K562 (cell line): ENCODE results near the gene ZSCAN22. TPM values are rescaled to one million over a fixed set of nuclear protein-coding genes. Genes with fewer than 3 reads are reported as not detected.
A peak's percentile ranks its signal among the peaks of the same experiment; 100 is the strongest.

Experiments used
- CHD2 ChIP-seq: IDR thresholded peaks from 2 replicates; pipeline ENCODE4 v1.6.1; 2011; ENCODE audit warnings: low read depth, low read length
- GABPB2 ChIP-seq: fragments of 250-450 bp; sonication (Bioruptor Pico); conservative IDR thresholded peaks from 2 replicates; pipeline ENCODE4 v1.5.1; 2021; ENCODE audit warnings: mild to moderate bottlenecking
- HDAC1 ChIP-seq, 2 experiments: fragments of 450-650 bp; IDR thresholded peaks; 2 replicates each; pipeline ENCODE4 v1.6.1; 2016 to 2017; ENCODE audit warnings: inconsistent platforms in 1 of 2, mild to moderate bottlenecking in 1 of 2, moderate library complexity in 1 of 2
- HOMEZ ChIP-seq: fragments of 250-450 bp; sonication (Bioruptor Pico); IDR thresholded peaks from 2 replicates; pipeline ENCODE4 v1.4.0; 2020; ENCODE audit warnings: mild to moderate bottlenecking, moderate library complexity
- JUN ChIP-seq, 2 experiments: sonication (generic) in 1 of 2; formaldehyde crosslinking in 1 of 2; IDR thresholded peaks; 2 replicates each; pipeline versions ENCODE4 v1.6.1 to v1.8.0; 2012 to 2022; ENCODE audit warnings: borderline replicate concordance in 2 of 2, mild to moderate bottlenecking in 2 of 2, improper control_type of control experiment in 1 of 2, low read depth in 1 of 2, low read length in 1 of 2, missing genetic modification reagents in 1 of 2
- MAX ChIP-seq: sonication (generic); formaldehyde crosslinking; IDR thresholded peaks from 2 replicates; pipeline ENCODE4 v1.9.0; 2022; ENCODE audit warnings: mild to moderate bottlenecking, missing genetic modification reagents
- PYGO2 ChIP-seq: fragments of 450-650 bp; IDR thresholded peaks from 2 replicates; pipeline ENCODE4 v1.6.1; 2016; ENCODE audit warnings: mild to moderate bottlenecking, missing genetic modification characterization, moderate library complexity, missing compliant biosample characterization
- RBM34 ChIP-seq: fragments of 200-400 bp; formaldehyde crosslinking; IDR thresholded peaks from 2 replicates; pipeline ENCODE4 v1.6.1; 2018; ENCODE audit warnings: low read length, borderline replicate concordance; ENCODE audit not compliant: insufficient read depth
- RFX1 ChIP-seq: fragments of 450-650 bp; IDR thresholded peaks from 2 replicates; pipeline ENCODE4 v1.6.1; 2016; ENCODE audit warnings: mild to moderate bottlenecking, moderate library complexity
- SOX6 ChIP-seq: fragments of 450-650 bp; IDR thresholded peaks from 2 replicates; pipeline ENCODE4 v1.6.1; 2014; ENCODE audit warnings: mild to moderate bottlenecking
- TAF15 ChIP-seq: fragments of 200-400 bp; formaldehyde crosslinking; IDR thresholded peaks from 2 replicates; pipeline ENCODE4 v1.6.1; 2017; ENCODE audit warnings: mild to moderate bottlenecking, low read depth, low read length, moderate library complexity
- TBP ChIP-seq: optimal IDR thresholded peaks from 2 replicates; pipeline ENCODE3; 2011; ENCODE audit warnings: low read depth, low read length, improper control_type of control experiment
- TCF15 ChIP-seq: fragments of 250-450 bp; sonication (Bioruptor Pico); IDR thresholded peaks from 2 replicates; pipeline ENCODE4 v1.8.0; 2022; ENCODE audit warnings: moderate library complexity, mild to moderate bottlenecking, inconsistent platforms
- ZBTB12 ChIP-seq: fragments of 250-450 bp; sonication (Bioruptor Pico); IDR thresholded peaks from 2 replicates; pipeline ENCODE4 v1.4.0; 2020
- ZNF133 ChIP-seq: fragments of 250-450 bp; sonication (Bioruptor Pico); IDR thresholded peaks from 2 replicates; pipeline ENCODE4 v1.4.0; 2020; ENCODE audit warnings: mild to moderate bottlenecking
- ZNF197 ChIP-seq: fragments of 200-800 bp; sonication (Bioruptor generic); IDR thresholded peaks from 2 replicates; pipeline ENCODE4 v1.6.1; 2016; ENCODE audit warnings: low read depth, missing genetic modification characterization, missing compliant biosample characterization
- ZNF316 ChIP-seq: fragments of 450-650 bp; IDR thresholded peaks from 2 replicates; pipeline ENCODE4 v1.6.1; 2016
- ZNF324 ChIP-seq: fragments of 250-450 bp; sonication (Bioruptor Pico); IDR thresholded peaks from 2 replicates; pipeline ENCODE4 v1.4.0; 2020; ENCODE audit warnings: mild to moderate bottlenecking
- ZNF445 ChIP-seq: fragments of 250-450 bp; sonication (Bioruptor Pico); IDR thresholded peaks from 2 replicates; pipeline ENCODE4 v1.4.0; 2020; ENCODE audit warnings: low read depth, mild to moderate bottlenecking, moderate library complexity
- ZNF764 ChIP-seq: fragments of 250-450 bp; sonication (Bioruptor Pico); IDR thresholded peaks from 2 replicates; pipeline ENCODE4 v1.4.0; 2020; ENCODE audit warnings: low read depth, mild to moderate bottlenecking, moderate library complexity
- polyA plus RNA-seq, 8 experiments: library from polyadenylated mRNA; depleted of rRNA in 4 of 8; stranded (reverse) in 5 of 8; unstranded in 3 of 8; fragments of >200 nt; fragmentation: Nextera tagmentation in 2 of 8; fragmentation: Illumina TruSeq in 1 of 8; extraction: Ambion mirVana in 2 of 8; extraction: Trizol in 1 of 8; gene quantifications; 2 replicates each; pipeline versions ENCODE4 v1.2.1 to v1.2.3, GENCODE V29; 2011 to 2014; ENCODE audit warnings: inconsistent platforms in 1 of 8, missing spikeins in 1 of 8
- total RNA-seq, 7 experiments: library from RNA; depleted of rRNA in 6 of 7; stranded (reverse); fragments of >200 nt in 6 of 7; fragmentation: Illumina TruSeq in 2 of 7; extraction: Trizol in 2 of 7; gene quantifications; 2 replicates each; pipeline versions ENCODE4 v1.2.1 to v1.2.3, GENCODE V29; 2011 to 2021; ENCODE audit warnings: low replicate concordance in 1 of 7

The ZSCAN22 gene
- total and polyA plus RNA-seq, 9 of the 15 experiments (the other 6 are each of a cell fraction or from before 2014, with no cell fraction given): 0.98 to 5.3 (median 3.0) TPM

- TF ChIP-seq MAX (peak; percentile 67; the same call in 1 of the 2 replicates), HDAC1 (IDR thresholded peaks at IDR 0.05) (peak in 1 of 2 experiments; percentile 92; a peak in 2 of 4 replicates), ZNF764 (CRISPR knock-in tag) (no peak), PYGO2 (tag) (no peak), ZNF445 (peak; percentile 47; the same call in 1 of the 2 replicates), JUN (IDR thresholded peaks at IDR 0.05; ENCODE audit: borderline replicate concordance, low read depth, low read length) (peak; percentile 49; the same call in 1 of the 2 replicates), JUN (CRISPR knock-in tag; IDR thresholded peaks at IDR 0.05; ENCODE audit: borderline replicate concordance) (no peak), HOMEZ (CRISPR knock-in tag) (no peak; the same call in 1 of the 2 replicates), ZNF197 (CRISPR knock-in tag) (no peak), ZNF324 (0 out of 2 replicates have a peak, but pooled peaks have one; percentile 14), TBP (peak; percentile 86), RBM34 (0 out of 2 replicates have a peak, but pooled peaks have one; percentile 91), ZNF133 (CRISPR knock-in tag) (no peak), TCF15 (no peak), GABPB2 (CRISPR knock-in tag) (no peak), ZNF316 (no peak), ZBTB12 (CRISPR knock-in tag) (peak; percentile 78), RFX1 (peak; percentile 100), TAF15 (0 out of 2 replicates have a peak, but pooled peaks have one; percentile 16), CHD2 (peak; percentile 75), SOX6 (peak; percentile 51; the same call in 1 of the 2 replicates)
Measured at GRCh38 chr19:58380662-58381459, 54.1 kb downstream of the ZSCAN22 start, which contains the start of gene ZNF837 (continued).
